ENCODE data around the gene ZNF556.
A peak's percentile ranks its signal among the peaks of the same experiment; 100 is the strongest.
"Not testable (repeated sequence)": the region's sequence is repeated elsewhere in the genome, so short reads cannot be mapped to it uniquely, and the experiment has no call there.

Gene ZNF556

GRCh38 chr19:2858864-2859263 lies 8.3 kb upstream of the ZNF556 start:
- TF ChIP-seq MYC (IDR thresholded peaks at IDR 0.05; ENCODE audit: low read depth, low read length): no peak
- TF ChIP-seq POLR2A (IDR thresholded peaks at IDR 0.05; ENCODE audit: extremely low read depth, insufficient read length): no peak
- no peak for TF ChIP-seq MAX (IDR thresholded peaks at IDR 0.05; ENCODE audit: low read depth, low read length)
- no peak for TF ChIP-seq CTCF (IDR thresholded peaks at IDR 0.05; ENCODE audit: low read depth, low read length)
- DNase-seq (ENCODE audit: low read depth): no peak
- no peak overlapping the region for H3K4me3 ChIP-seq (ENCODE audit: low read depth, low read length)

DNA sequence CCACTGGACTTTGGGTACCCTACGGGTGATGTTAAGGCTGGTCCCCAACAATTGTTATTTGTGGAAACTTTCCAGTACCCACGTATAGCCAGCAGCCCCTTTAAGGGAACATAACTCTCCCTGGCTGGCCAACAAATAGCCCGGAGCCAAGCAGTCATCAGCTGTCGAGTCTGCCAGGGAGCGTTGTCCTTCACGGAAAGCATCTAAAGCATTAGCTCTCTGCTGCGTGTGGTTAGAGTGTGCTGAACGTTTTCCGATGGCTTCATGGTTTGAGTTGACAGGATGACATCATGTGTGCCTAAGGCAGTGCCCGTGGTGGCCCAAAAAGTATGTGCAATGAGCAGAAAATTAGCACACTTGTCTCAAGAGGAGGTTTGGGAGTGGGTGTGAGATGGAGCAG lies 3.3 kb upstream of the ZNF556 start:
- no peak overlapping the region for H3K4me3 ChIP-seq (ENCODE audit: low read depth, low read length)
- TF ChIP-seq POLR2A (IDR thresholded peaks at IDR 0.05; ENCODE audit: extremely low read depth, insufficient read length): no peak
- TF ChIP-seq MAX (IDR thresholded peaks at IDR 0.05; ENCODE audit: low read depth, low read length): no peak
- no peak for TF ChIP-seq MYC (IDR thresholded peaks at IDR 0.05; ENCODE audit: low read depth, low read length)
- TF ChIP-seq CTCF (IDR thresholded peaks at IDR 0.05; ENCODE audit: low read depth, low read length): no peak
- DNase-seq (ENCODE audit: low read depth): no peak

DNA sequence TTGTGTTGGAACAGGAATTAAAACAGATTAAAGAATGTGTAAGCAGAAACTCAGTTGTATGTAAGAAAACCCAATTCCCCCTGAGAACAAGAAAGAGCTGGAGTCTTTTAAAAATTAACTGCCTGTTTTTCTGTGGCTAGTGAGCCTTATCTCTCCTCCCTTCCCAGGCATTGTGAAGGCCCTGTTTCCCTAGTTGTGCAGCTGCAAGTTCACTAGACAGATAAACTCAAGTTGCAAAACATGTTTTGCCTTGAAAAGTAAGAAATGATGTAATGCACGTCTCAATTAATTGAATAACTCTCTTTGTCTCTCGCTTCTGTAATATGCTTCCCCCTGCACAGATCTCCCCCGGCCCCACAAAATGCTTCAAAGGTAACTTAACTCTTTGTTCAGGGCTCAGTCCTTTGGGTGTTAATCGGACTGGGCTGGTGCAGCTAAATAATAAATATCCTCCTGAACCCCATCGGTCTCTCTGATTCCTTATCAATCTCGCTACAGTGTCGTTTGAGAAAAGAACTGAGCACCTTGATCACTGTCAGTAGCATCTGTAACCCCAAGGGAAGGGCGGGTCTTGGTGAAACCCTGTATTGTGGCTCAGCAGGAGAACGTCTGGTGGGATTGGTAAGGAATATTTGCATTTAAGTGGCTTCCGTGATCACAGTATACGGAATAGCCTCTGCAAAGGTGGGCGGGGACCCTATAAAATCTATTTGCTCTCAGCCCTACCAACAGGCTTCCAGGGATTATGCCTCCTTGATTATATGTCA lies 1.6 kb upstream of the ZNF556 start:
- TF ChIP-seq CTCF (IDR thresholded peaks at IDR 0.05; ENCODE audit: low read depth, low read length) (no peak), MAX (IDR thresholded peaks at IDR 0.05; ENCODE audit: low read depth, low read length) (no peak), MYC (IDR thresholded peaks at IDR 0.05; ENCODE audit: low read depth, low read length) (no peak), POLR2A (IDR thresholded peaks at IDR 0.05; ENCODE audit: extremely low read depth, insufficient read length) (no peak)
- DNase-seq (ENCODE audit: low read depth): peak; percentile 54
- H3K4me3 ChIP-seq (ENCODE audit: low read depth, low read length): no peak overlapping the region

GRCh38 chr19:2866495-2867024 lies 575 bp upstream of the ZNF556 start:
- no peak for DNase-seq (ENCODE audit: low read depth)
- TF ChIP-seq POLR2A (IDR thresholded peaks at IDR 0.05; ENCODE audit: extremely low read depth, insufficient read length) (no peak), CTCF (IDR thresholded peaks at IDR 0.05; ENCODE audit: low read depth, low read length) (no peak)
- H3K4me3 ChIP-seq (ENCODE audit: low read depth, low read length): no peak overlapping the region

GRCh38 chr19:2869618-2870017 lies 2.5 kb downstream of the ZNF556 start:
- H3K4me3 ChIP-seq (ENCODE audit: low read depth, low read length): no peak overlapping the region
- TF ChIP-seq MYC (IDR thresholded peaks at IDR 0.05; ENCODE audit: low read depth, low read length) (no peak), CTCF (IDR thresholded peaks at IDR 0.05; ENCODE audit: low read depth, low read length) (no peak)
- DNase-seq (ENCODE audit: low read depth): peak; percentile 33

- not testable (repeated sequence) for H3K4me3 ChIP-seq (ENCODE audit: low read depth, low read length)
- DNase-seq (ENCODE audit: low read depth): peak; percentile 18
Measured at GRCh38 chr19:2872175-2872574, 5.0 kb downstream of the ZNF556 start.

Measured in NB4 (cell line).